Ishikawa (cell line): ENCODE data around the gene ZNF423.

Source experiments
- CEBPB ChIP-seq: IDR thresholded peaks from 2 replicates; pipeline ENCODE4 v1.6.1; 2012
- CREB1 ChIP-seq: IDR thresholded peaks from 2 replicates; pipeline ENCODE4 v1.6.1; 2012; ENCODE audit warnings: low read depth
- EGR1 ChIP-seq: IDR thresholded peaks from 2 replicates; pipeline ENCODE4 v1.6.1; 2012
- EP300 ChIP-seq: IDR thresholded peaks from 2 replicates; pipeline ENCODE4 v1.6.1; 2012; ENCODE audit warnings: borderline replicate concordance
- FOXM1 ChIP-seq: IDR thresholded peaks from 2 replicates; pipeline ENCODE4 v1.6.1; 2012; ENCODE audit warnings: low read depth, borderline replicate concordance
- NFIC ChIP-seq: IDR thresholded peaks from 2 replicates; pipeline ENCODE4 v1.6.1; 2012
- RAD21 ChIP-seq: IDR thresholded peaks from 2 replicates; pipeline ENCODE4 v1.6.1; 2012; ENCODE audit warnings: low read depth
- TAF1 ChIP-seq: IDR thresholded peaks from 2 replicates; pipeline ENCODE4 v1.6.1; 2012; ENCODE audit warnings: low read depth, mild to moderate bottlenecking
- TCF12 ChIP-seq: IDR thresholded peaks from 2 replicates; pipeline ENCODE4 v1.6.1; 2012; ENCODE audit warnings: low read depth
- TEAD4 ChIP-seq: IDR thresholded peaks from 2 replicates; pipeline ENCODE4 v1.6.1; 2012
- YY1 ChIP-seq: IDR thresholded peaks from 2 replicates; pipeline ENCODE4 v1.6.1; 2012; ENCODE audit warnings: low read depth
- ZBTB7A ChIP-seq: IDR thresholded peaks from 2 replicates; pipeline ENCODE4 v1.6.1; 2012; ENCODE audit warnings: low read depth
- TF ChIP-seq, protein P1 (sequence below): IDR thresholded peaks from 2 replicates; pipeline ENCODE4 v1.6.1; 2012
- TF ChIP-seq, protein P2 (sequence below): IDR thresholded peaks from 2 replicates; pipeline ENCODE4 v1.6.1; 2012; ENCODE audit warnings: low read depth, mild to moderate bottlenecking
- TF ChIP-seq, protein P3 (sequence below): IDR thresholded peaks from 2 replicates; pipeline ENCODE4 v1.6.1; 2012

ZNF423 gene

DNA sequence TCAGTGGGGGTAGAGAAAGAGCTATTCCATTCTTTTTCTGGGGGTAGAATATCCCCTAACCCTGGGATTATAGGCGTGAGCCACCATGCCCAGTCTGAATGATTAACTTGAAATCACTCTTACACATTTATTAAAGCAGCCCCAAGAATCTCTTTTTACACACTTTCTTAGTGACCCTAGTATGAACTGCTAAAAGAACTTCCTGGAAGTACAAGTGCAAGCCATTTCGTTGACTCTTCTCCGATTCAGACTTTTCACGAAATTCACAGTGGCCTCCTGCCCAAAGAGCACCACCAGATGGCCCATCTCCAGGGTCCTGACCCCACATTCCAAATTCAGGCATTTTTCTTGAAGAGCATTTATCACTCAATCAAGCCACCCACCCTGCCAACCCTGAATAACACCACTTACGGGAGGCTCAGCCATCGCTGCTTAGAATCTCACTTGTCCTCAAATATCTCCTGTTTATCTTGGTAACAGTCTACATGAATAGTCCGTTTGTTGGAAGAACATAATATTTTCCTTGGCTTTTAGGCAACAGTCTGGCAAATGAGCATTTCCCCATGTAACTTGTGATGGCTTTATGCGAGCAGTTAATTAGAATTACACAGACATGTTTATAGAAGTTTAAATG, 28.0 kb downstream of the ZNF423 start:
- TF ChIP-seq, protein P1, sequence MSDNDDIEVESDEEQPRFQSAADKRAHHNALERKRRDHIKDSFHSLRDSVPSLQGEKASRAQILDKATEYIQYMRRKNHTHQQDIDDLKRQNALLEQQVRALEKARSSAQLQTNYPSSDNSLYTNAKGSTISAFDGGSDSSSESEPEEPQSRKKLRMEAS, result no peak
- TF ChIP-seq CREB1 (no peak), YY1 (no peak), TAF1 (no peak), EGR1 (no peak), TCF12 (no peak), FOXM1 (no peak), RAD21 (no peak), TEAD4 (no peak), CEBPB (no peak), NFIC (no peak)
- TF ChIP-seq, protein P2, sequence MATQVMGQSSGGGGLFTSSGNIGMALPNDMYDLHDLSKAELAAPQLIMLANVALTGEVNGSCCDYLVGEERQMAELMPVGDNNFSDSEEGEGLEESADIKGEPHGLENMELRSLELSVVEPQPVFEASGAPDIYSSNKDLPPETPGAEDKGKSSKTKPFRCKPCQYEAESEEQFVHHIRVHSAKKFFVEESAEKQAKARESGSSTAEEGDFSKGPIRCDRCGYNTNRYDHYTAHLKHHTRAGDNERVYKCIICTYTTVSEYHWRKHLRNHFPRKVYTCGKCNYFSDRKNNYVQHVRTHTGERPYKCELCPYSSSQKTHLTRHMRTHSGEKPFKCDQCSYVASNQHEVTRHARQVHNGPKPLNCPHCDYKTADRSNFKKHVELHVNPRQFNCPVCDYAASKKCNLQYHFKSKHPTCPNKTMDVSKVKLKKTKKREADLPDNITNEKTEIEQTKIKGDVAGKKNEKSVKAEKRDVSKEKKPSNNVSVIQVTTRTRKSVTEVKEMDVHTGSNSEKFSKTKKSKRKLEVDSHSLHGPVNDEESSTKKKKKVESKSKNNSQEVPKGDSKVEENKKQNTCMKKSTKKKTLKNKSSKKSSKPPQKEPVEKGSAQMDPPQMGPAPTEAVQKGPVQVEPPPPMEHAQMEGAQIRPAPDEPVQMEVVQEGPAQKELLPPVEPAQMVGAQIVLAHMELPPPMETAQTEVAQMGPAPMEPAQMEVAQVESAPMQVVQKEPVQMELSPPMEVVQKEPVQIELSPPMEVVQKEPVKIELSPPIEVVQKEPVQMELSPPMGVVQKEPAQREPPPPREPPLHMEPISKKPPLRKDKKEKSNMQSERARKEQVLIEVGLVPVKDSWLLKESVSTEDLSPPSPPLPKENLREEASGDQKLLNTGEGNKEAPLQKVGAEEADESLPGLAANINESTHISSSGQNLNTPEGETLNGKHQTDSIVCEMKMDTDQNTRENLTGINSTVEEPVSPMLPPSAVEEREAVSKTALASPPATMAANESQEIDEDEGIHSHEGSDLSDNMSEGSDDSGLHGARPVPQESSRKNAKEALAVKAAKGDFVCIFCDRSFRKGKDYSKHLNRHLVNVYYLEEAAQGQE, result no peak
- TF ChIP-seq, protein P3, sequence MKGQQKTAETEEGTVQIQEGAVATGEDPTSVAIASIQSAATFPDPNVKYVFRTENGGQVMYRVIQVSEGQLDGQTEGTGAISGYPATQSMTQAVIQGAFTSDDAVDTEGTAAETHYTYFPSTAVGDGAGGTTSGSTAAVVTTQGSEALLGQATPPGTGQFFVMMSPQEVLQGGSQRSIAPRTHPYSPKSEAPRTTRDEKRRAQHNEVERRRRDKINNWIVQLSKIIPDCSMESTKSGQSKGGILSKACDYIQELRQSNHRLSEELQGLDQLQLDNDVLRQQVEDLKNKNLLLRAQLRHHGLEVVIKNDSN, result no peak

DNA sequence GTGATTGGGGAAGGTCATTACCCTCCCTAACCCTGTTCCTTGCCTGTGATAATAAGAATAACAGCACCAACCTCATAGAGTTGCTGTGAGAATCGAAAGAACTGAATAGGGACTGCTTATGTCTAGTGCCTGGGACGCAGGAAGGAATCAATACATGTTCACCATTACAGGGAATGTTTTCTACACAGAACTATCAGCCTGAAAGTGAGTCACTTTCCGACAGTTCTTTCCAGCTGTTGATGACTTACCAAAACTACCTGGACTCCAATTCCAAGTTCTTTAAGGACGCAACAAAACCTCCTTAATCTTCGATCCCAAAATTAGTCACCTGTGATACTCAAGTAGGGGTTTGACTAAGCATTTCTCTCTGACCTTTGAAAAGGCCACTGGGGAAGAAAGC, 29.4 kb downstream of the ZNF423 start:
- no peak for TF ChIP-seq FOXM1
- TF ChIP-seq CEBPB, result no peak
- no peak for TF ChIP-seq TAF1
- TF ChIP-seq ZBTB7A, result no peak
- TF ChIP-seq TEAD4, result no peak
- TF ChIP-seq TCF12, result no peak
- no peak for TF ChIP-seq RAD21
- TF ChIP-seq YY1, result no peak
- TF ChIP-seq, protein P2, result no peak
- TF ChIP-seq EP300, result no peak
- TF ChIP-seq EGR1, result no peak
- TF ChIP-seq NFIC, result no peak
- TF ChIP-seq, protein P3, result no peak
- TF ChIP-seq CREB1, result no peak
- TF ChIP-seq, protein P1, result no peak

DNA sequence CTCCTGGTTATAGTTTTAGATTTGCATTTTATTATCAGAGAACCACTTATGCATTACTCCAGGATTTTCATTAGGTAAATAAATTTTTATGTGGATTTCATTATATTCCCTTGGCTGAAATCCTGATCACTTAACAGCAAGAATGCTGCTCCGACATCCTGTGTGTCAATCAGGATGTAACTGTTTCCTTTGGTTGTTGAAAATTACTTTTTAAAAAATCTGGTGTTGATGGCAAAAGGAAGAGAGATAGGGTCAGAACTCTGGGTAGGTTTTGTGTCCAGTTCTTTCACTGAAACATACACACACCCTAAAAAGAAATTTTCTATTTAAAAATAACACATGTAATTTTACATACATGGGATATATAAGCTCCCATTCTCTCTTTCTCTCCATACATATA, 30.9 kb downstream of the ZNF423 start:
- no peak for TF ChIP-seq NFIC
- no peak for TF ChIP-seq EP300
- no peak for TF ChIP-seq CREB1
- TF ChIP-seq, protein P1, result no peak
- TF ChIP-seq, protein P3, result no peak
- no peak for TF ChIP-seq TCF12
- TF ChIP-seq FOXM1, result no peak

- TF ChIP-seq, protein P2, result no peak
- peak; percentile 63 for TF ChIP-seq TEAD4
These were observed 31.3 kb downstream of the ZNF423 start for GRCh38 chr16:49824593-49824992.
